NCI-H82 (cell line): ENCODE data around the gene MAML2.
A peak's percentile ranks its signal among the peaks of the same experiment; 100 is the strongest.

ENCODE experiments used
- DNase-seq: peaks from one replicate; lab custom pipeline; 2025; lab: John Stamatoyannopoulos, UW

The MAML2 gene

DNA sequence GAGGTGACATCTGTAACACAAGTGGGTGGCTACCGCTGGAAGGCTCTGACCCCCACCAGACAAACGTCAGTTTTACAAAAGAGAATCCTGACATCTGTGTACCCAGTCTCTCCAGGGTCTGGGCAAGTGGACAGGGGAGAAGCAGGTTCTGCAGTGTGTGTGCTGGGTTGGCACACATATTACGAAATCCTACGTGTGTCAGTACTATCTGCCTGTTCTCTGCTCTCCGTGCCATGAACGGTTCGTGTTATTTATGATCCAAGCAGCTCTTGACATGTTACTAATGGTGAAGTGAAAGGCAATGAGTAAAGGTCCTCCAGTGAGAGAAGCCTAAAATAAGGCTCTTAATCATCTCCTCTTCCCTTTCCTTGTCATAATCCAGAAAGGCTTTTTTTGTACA is 217.6 kb downstream of the MAML2 start:
- no peak for DNase-seq

DNA sequence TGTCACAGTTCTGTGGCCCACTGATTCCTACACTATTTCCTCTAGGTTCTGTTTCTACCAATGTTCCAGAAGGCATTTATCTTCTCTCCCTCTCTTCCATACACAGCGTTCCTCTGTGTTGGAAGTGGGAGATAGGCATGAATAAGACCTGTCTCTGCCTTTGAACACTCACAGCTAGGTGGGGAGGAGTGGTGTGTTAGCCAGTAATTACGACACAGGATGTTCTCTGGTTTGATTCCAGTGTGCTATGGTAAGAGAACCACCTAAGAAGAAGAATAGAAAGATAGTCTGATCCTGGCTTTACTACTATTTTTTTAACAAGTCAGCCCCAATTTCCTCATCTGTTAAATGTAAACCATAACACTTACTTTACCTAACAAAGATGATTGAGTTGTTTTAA is 218.8 kb downstream of the MAML2 start:
- DNase-seq: no peak

DNA sequence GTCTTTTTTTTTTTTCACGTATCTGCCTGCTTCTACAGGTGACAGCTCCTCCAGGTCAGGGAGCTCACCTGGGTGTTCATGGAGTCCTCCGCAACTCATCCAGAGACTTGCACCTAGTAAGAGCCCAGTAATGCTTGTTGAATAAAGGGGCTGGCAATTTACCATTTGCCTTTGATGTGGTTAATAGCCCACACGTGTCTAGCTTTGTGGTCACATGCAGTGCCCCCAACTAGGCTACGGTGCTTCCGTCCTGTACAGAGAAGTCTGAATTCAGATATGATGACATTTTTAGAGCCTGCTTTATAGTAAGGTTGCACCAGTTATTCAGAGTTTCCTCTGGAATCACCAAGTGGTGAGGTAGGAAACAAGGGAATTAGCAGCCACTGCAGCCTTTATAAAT is 219.7 kb downstream of the MAML2 start:
- DNase-seq: no peak

DNA sequence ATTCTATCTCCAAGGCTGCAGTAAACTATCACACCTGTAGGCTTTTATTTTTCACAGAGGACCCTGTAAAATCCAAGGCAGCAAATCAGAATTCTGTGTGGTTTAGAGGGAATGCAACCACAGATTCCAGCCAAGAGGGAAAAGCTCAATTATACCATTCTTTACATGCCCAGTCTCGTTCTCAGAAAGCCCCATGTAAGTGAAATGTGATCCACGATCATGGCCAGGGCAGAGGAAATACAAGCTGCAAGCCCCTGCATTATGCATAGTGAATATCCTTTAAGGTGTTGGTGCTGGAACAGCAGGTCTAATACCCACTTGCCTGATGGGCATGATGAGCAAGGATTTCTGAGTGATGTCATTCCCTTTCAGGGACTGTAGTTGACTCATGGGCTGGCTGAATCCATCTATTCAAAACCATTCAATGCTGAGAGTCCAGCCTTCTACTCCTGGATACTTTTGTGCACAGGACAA is 220.4 kb downstream of the MAML2 start:
- no peak for DNase-seq

DNA sequence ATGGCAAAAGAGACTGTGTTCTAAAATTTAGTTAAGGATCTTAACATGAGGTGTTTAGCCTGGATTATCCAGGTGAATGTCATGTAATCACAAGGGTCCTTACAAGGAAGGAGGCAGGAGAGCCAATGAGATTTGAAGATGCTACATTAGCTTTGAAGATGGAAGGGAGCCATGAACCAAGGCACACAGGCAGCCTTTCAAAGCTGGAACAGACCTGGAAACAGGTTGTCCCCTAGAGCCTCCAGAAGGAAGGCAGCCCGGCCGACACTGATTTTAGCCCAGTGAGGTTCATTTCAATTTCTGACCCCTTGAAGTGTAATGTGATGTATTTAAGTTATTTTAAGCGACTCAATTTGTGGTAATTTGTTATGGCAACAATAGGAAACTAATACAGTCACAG is 223.8 kb downstream of the MAML2 start:
- DNase-seq: no peak

DNA sequence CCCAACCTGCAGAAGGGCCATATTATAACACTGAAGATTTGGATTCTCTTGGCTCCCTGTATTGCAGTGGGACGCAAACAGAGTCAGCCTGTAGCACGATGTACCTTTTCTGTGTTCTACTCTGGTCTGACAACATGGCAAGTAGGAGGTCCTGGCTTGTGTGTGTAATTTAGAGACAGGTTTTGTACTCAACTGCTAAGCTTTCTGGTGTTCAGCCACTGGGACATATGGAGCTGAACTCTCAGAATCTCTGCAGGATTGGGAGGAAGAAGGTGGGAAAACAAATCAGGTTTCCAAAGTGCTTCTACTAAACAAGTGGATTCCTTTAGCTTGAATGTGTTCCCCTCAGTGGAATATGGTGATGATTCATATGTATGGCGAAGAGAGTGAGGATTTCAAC is 226.6 kb downstream of the MAML2 start:
- DNase-seq: peak; percentile 49

DNA sequence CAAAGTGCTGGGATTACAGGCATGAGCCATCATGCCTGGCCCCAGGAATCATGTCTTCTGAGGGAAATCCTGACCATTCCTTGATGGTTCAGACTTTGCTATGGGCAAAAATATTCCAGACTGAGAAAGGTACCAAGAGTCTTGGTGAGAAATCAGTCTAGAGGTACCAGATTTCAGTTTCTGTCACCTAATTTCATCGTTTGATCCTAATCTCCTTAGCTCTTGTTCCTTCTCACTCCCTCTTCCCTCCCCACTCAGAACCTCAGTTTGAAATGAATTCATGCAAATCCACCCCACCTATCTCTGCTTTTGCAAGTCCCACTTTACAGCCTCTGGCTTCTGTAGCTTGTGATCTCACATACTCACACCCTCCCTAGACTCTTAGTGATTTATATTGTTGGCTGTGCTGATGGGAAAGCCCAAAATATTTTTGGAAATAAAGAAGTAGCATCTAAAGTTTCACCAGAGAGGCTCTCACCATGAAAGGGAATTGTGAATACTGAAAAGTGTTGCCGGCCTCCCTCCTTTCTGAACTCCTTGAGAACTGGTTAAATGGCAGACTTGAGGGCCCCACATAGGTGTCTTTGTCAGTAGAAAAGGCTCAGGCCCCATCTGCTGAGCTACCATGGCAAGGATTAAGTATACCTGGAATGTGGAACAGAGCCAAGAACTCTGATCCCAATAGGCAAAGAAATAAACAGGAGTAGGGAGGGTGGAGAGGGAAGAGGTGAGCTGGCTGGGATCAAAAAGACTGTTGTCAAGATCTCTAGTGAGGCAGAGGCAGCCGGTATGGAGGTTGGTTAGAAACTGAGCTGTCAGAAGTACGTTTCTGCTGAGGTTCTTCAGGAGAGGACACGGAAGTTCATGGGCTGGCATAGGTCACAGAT is 228.6 kb downstream of the MAML2 start:
- peak; percentile 92 for DNase-seq

DNA sequence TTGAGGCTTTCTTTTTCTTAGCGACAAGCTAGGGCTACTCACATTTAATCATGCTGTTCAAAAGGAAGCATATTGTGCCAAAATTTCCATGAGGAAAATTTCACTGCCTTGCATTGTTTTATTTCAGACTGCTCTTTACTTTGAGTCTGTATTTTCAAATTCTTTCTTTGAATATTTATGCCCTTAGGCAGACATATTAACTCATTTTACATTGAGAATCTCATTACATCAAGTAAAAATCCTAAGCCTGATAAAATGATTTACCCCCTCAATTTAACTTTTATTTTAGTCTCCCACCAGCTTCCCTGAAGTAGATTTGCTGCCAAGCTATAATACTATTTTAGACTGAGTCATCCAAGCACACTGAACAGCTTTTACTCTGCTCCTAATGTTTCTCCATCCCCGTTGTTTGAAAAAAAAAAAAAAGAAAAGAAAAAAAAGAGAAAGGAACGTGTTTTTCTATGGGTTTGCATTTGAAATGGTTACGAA is 229.8 kb downstream of the MAML2 start:
- peak; percentile 25 for DNase-seq

DNA sequence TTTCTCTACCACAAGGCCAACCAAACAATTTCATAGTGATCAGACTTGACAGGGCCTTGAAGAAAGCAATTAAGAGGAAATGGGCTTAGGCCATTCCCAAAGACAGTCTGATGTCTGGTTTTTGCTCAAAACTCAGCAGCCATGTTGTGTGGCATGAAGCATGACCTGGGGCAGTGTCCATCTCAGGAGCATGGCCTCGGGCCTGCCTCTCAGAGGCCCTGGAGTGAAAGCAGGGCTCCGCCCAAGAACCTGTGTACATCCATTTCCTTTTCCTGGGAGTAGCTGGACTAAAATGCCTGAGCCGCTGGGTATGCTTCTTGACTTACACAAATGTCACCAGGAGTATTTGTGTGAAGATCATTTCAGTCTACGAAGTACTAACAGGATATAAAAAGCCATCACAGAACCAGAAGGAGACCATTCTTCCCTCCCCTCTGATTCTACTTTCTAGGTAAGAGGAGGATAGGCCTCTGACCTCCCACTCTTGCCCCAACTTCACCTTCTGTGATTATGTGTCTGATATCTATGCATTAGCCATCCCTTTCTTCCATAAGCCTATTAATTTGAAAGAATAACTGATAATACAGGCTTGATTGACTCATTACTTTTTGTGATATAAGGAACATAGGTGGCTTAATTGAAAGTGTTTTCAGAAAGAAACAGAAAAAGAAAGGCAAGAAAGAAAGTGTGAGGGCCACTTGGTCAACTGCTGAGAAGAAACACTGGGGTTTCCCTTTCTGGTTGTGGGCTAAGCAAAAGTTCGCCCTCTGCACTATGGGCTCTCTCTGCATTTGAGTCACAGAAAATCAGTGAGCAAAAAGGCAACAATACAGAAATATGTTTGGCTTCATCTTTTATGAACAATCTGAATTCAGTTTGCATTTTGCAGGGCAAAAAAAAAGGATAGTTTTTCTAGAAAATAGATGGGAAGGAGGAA is 230.5 kb downstream of the MAML2 start:
- DNase-seq: peak; percentile 23

DNA sequence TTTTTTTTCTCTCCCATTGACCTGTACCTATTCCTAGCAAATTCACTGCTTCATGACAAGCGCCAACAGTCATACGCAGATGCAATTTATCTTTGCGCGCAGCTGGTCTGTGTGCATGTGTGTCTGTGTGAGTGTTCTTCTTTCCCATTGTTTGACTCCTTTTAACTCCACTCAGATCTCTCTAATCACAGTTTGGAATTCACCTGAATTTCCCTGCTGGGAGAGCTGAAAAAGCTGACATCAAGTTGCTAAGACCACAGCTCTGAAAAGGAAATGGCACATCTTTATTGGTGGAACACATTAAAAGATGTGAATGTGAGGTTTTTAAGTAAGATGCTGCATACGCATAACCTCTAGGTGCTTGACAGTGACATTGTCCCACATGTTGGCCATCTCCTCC is 231.7 kb downstream of the MAML2 start:
- DNase-seq: no peak

DNA sequence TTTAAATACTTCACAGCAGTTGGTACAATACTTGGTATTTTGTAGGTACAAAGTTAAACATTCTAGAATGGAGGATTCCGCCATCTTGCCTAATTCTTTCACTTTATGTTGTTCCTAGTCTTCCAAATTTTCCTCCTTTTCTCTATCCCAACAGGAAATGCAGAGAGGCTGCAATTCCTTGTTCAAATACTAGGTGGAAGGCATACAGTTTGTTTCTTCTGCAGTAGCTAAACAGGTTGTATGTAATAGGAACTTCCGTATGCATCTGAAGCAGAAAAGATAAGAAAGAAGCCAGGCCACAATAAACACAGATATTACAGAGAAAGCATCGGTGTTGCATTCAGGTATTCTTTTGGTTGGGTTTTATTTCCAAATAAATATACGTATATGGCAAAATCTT is 232.7 kb downstream of the MAML2 start:
- no peak for DNase-seq

DNA sequence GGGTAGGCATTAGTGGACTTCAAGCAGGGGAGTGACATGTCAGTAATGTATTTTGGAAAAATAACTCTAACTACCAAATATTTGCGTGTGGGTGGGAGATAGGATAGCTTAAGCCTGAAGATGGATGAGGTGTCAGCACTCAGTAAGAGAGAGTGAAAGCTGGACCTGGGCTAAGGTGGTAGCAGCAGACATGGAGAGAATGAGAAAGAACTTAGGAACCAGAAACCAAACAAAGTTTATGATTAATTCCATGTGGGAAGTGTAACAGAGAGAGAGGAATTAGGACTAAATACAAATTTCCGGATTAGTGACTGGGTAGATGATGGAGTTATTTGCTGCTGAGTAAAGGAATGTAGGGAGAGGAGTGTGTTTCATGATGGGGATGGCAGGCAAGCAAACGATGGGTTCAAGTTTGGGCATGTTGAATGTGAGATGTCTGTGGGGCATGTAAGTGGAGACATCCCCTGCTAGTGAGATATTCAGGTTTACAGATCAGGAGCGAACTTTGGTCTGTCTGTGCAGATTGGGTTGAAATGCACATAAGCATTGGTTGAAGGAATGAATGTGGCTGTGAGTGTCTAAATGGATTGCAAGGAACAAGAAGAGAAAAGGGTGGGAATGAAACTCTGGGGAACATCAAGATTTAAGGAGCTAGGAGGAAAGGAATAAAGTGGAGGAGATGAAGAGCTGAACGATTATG is 233.5 kb downstream of the MAML2 start:
- no peak for DNase-seq

DNA sequence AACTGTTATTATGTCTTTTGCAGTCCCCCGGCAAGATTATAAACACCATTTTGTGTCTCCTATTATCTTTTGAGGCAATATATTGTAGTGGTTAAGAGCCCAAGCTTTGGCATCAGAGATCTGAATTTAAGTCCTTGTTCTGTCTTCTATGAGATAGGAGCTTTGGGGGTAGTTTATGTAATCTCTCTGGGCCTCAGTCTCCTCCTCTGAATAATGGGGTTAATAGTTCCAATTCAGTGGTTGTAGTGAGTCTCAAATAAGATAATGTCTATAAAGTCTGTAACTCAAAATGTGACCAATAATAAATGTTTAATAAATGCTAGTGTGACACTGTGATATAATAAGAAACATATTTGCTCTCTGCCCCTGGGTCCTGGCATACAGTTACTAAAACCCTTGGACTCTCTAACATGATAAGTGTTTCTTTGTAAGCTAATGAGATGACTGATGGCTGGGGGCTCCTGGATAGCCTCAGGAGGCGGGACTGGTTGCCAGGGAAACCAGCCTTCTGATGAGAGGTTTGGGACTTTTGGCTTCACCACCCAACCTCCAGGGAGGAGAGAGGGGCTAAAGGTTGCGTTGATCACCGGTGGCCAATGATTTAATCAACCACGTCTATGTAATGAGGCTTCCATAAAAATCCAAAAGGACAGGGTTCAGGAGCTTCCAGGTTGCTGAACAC is 235.7 kb downstream of the MAML2 start:
- peak; percentile 65 for DNase-seq

DNA sequence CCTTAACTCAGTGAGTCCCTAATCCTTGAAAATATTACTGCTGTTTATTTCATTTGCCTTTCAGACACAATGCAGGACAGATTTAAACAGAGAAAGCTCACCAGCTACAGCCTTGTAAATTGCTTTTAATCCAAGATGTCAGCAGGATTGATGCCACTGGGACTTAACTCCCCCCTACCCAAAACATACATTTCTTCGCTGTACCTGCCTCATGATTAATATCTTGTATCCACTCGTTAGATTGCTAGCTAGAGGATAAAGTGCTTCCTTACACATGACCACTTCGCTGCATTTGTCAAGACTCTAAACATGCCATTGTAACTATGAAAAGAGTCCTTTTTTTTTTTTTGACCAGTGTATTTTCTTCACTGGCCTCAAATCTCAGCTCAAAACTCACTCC is 236.3 kb downstream of the MAML2 start:
- DNase-seq: peak; percentile 33

DNA sequence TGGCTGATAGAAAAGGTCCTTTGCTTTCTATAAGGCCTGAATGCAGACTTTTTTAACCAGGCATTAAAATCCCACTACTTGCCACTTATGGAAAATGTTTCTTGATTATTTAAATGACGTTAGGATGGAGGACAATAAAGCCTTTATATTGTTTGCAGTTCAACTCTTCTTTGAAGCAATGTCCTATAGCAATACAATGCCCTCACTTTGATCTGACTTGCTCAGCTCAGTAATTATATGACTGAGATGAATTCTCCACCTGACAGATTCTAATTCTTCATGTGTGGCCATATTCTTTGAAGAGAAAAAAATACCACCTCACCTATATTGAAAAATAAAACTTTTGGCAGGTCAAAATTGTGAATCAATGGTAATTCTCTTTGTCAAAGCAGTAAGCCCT is 237.1 kb downstream of the MAML2 start:
- DNase-seq: no peak

DNA sequence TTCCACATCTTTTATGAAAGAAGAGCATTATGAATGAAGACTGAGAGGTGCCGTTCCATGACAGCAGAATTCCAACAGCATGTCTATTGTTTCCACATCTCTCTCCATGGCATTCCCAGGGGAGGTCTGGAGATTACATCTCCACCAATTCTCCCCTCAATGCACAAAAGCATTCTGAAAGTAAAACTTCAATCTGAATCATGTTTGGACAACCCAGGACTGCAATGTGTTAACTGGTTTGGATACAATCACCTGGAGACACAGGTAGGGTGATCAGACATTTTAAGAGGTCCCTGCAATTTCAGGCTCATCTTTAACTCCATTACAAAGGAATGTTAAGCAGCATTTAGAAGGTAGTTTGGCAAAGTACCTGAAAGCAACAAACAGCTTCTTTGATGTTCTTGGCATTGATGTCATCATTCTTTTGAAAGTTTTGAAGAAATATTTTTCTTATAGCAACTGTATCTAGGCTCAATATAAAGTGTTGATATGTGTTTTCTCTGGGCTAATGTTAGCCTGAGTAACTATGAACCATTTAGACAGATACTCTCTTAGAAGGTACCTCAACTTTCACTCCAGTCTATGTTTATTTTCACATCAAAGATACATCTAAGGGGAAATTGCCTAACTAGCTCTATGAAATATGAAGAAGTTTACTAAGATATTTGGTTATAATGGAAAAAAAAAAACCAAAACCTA is 237.6 kb downstream of the MAML2 start:
- DNase-seq: no peak

DNA sequence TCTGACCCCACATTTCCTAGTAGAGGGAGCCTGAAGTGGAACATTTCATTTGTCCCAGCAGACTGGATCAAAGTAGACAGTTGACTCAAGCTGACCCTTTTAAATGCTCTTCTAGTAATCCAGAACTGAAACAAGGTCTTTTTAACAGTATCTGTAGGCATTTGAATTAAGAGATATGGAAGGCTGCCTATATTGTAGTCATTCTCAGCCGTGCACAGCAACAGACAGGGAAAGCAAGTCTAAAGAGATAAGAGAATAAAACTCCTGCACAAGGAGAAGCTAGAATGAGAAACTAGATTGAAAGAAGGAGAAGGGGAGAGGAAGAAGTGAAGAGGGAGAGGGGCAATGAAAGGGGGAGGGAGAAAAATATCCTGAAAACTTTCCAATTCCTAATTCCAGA is 238.5 kb downstream of the MAML2 start:
- no peak for DNase-seq

DNA sequence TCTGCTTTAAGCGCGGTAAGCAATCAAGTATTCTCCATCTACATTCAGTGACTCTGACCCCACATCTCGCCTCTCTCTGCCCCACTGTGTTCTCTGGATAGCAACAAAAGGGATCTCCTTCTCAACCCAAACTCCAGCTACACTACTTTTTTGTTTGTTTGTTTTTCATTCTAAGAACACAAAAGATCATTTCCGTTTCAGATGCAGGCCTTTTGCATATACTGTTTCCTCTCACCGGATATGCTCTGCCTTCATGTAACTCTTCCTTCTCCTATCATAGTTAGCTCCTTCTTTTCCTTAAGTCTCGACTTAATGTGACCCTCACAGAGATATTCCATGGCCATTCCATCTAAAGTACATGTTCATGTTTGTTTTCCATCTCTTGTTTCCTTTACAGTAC is 239.3 kb downstream of the MAML2 start:
- no peak for DNase-seq

DNA sequence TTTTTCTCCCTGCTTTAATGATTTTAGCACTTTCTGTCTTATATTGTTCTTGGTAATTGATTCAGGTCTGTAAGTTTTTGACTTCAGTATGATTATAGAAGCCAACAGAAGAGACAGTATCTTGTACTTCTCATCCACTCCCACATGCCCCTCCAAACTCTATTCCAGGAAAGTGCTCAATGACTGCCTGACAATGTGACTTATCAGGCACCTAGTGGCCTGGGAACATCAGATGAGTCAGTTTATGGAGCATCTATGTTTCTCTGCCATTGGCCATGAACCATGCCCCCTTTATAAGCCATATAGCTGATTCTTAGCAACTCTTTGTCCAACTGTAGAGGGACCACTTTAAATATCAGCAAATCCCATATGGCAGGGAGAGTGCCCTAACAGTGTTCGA is 239.9 kb downstream of the MAML2 start:
- DNase-seq: no peak

DNA sequence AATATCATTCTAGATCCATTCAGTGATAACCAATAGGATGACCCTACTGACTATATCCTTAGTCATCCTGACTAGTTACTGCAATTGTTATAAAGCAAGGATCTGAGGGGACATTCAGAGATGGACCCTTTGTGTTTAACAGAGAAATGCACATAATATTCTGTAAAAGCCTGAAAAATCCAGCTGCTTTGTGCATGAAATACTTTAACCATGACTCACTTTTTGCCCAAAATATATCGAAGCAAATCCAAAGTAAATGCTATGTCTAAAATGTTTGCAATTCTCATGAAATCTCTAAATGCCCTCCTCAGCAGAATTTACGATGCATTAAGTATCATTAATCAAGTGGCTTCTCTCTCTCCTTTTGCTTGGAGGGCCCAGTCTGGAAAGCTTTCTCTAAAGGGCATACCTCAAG is 240.3 kb downstream of the MAML2 start:
- no peak for DNase-seq

DNA sequence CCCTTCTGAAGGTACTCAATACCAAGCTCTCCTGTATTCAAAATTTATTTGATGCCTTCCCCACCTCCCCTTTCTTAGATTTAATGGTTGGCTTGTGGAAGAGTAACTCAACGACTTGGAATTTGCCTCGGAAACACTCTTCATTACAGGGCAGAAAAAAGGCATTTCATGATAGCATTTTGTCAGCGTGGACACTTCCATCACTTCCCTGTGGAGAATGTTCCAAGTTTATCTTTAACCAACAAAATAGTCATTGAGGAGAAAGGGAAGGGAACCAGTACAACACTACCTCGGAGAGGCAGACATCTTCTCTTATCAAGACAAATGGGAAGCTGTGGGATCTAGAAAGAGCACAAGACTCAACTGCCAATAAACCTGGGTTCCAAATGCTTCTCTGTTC is 241.8 kb downstream of the MAML2 start:
- no peak for DNase-seq
